H9 (cell line): ENCODE measurements around the gene EIF4G2. TPM values are rescaled to one million over a fixed set of nuclear protein-coding genes. Genes with fewer than 3 reads are reported as not detected.

Experiments
- DNase-seq: peaks from one replicate; pipeline ENCODE4 v3.0.0-alpha.2; 2017
- H2AFZ ChIP-seq: one replicate; pipeline ENCODE4 v1.6.1; 2013; ENCODE audit warnings: mild to moderate bottlenecking, low read length, control low read depth, moderate library complexity
- H2AK5ac ChIP-seq: 2 replicates; pipeline ENCODE4 v1.6.1; 2013; ENCODE audit warnings: low read length, control low read depth, mixed read lengths; ENCODE audit not compliant: insufficient read length
- H2BK120ac ChIP-seq: one replicate; pipeline ENCODE4 v1.6.1; 2013; ENCODE audit warnings: low read depth, mild to moderate bottlenecking, low read length, control low read depth, inconsistent platforms; ENCODE audit not compliant: poor library complexity, severe bottlenecking
- H2BK12ac ChIP-seq: 2 replicates; pipeline ENCODE4 v1.6.1; 2013; ENCODE audit warnings: low read length, control low read depth, mixed read lengths, low read depth; ENCODE audit not compliant: insufficient read length
- H2BK15ac ChIP-seq: 2 replicates; pipeline ENCODE4 v1.6.1; 2013; ENCODE audit warnings: low read depth, low read length, control low read depth
- H2BK20ac ChIP-seq: one replicate; pipeline ENCODE4 v1.6.1; 2013; ENCODE audit warnings: low read depth, mild to moderate bottlenecking, low read length, control low read depth, inconsistent platforms; ENCODE audit not compliant: poor library complexity, severe bottlenecking
- H2BK5ac ChIP-seq: 2 replicates; pipeline ENCODE4 v1.6.1; 2013; ENCODE audit warnings: low read length, control low read depth, mixed read lengths; ENCODE audit not compliant: insufficient read length
- H3K14ac ChIP-seq: 2 replicates; pipeline ENCODE4 v1.6.1; 2013; ENCODE audit warnings: low read length, control low read depth; ENCODE audit not compliant: insufficient read depth
- H3K18ac ChIP-seq: 2 replicates; pipeline ENCODE4 v1.6.1; 2013; ENCODE audit warnings: low read depth, mild to moderate bottlenecking, mixed read lengths, low read length, control low read depth; ENCODE audit not compliant: insufficient read length
- H3K23ac ChIP-seq: 2 replicates; pipeline ENCODE4 v1.6.1; 2013; ENCODE audit warnings: low read length, control low read depth, mixed read lengths, low read depth; ENCODE audit not compliant: insufficient read length
- H3K23me2 ChIP-seq: 2 replicates; pipeline ENCODE4 v1.6.1; 2013; ENCODE audit warnings: low read depth, mild to moderate bottlenecking, mixed read lengths, low read length, control low read depth; ENCODE audit not compliant: insufficient read length, poor library complexity, severe bottlenecking
- H3K27ac ChIP-seq: 2 replicates; pipeline ENCODE4 v1.5.1; 2013; ENCODE audit warnings: low read length, control low read depth, mixed read lengths, low read depth; ENCODE audit not compliant: insufficient read length
- H3K27me3 ChIP-seq: 2 replicates; pipeline ENCODE4 v1.6.1; 2013; ENCODE audit warnings: low read length, control low read depth, inconsistent platforms; ENCODE audit not compliant: insufficient read depth
- H3K4ac ChIP-seq: 2 replicates; pipeline ENCODE4 v1.6.1; 2013; ENCODE audit warnings: low read depth, mild to moderate bottlenecking, control low read depth, inconsistent platforms, low read length, moderate library complexity
- H3K4me1 ChIP-seq: 2 replicates; pipeline ENCODE4 v1.6.1; 2013; ENCODE audit warnings: low read length, control low read depth, inconsistent platforms; ENCODE audit not compliant: insufficient read depth
- H3K4me2 ChIP-seq: 2 replicates; pipeline ENCODE4 v1.6.1; 2013; ENCODE audit warnings: low read length, control low read depth, mixed read lengths; ENCODE audit not compliant: insufficient read length, insufficient read depth
- H3K56ac ChIP-seq: 2 replicates; pipeline ENCODE4 v1.6.1; 2013; ENCODE audit warnings: low read depth, mild to moderate bottlenecking, mixed read lengths, low read length, control low read depth; ENCODE audit not compliant: insufficient read length
- H3K79me1 ChIP-seq: 2 replicates; pipeline ENCODE4 v1.6.1; 2013; ENCODE audit warnings: low read depth, mild to moderate bottlenecking, moderate library complexity, low read length, control low read depth, inconsistent platforms; ENCODE audit not compliant: insufficient read depth, poor library complexity, severe bottlenecking
- H3K79me2 ChIP-seq: 2 replicates; pipeline ENCODE4 v1.6.1; 2013; ENCODE audit warnings: low read length, control low read depth, inconsistent platforms; ENCODE audit not compliant: insufficient read depth
- H3K9ac ChIP-seq: 2 replicates; pipeline ENCODE4 v1.6.1; 2013; ENCODE audit warnings: low read length, control low read depth, mixed read lengths; ENCODE audit not compliant: insufficient read length; ENCODE audit errors: extremely low read depth
- H3K9me3 ChIP-seq: one replicate; pipeline ENCODE4 v1.6.1; 2013; ENCODE audit warnings: low read depth, low read length, inconsistent platforms; ENCODE audit not compliant: control insufficient read depth
- H3T11ph ChIP-seq: one replicate; pipeline ENCODE4 v1.6.1; 2013; ENCODE audit warnings: mild to moderate bottlenecking, low read length, control low read depth, inconsistent platforms
- H4K20me1 ChIP-seq: one replicate; pipeline ENCODE4 v1.6.1; 2013; ENCODE audit not compliant: control insufficient read depth, insufficient read length, insufficient read depth
- H4K5ac ChIP-seq: 2 replicates; pipeline ENCODE4 v1.6.1; 2013; ENCODE audit warnings: low read depth, mild to moderate bottlenecking, mixed read lengths, low read length, control low read depth; ENCODE audit not compliant: insufficient read length
- H4K8ac ChIP-seq: replicated peaks from 2 replicates; pipeline ENCODE4 v1.6.1; 2013; ENCODE audit warnings: low read length, control low read depth, mixed read lengths, low read depth; ENCODE audit not compliant: insufficient read length
- H4K91ac ChIP-seq: 2 replicates; pipeline ENCODE4 v1.6.1; 2013; ENCODE audit warnings: low read depth, mild to moderate bottlenecking, moderate library complexity, mixed read lengths, low read length, control low read depth; ENCODE audit not compliant: insufficient read length
- H3K27ac Mint-ChIP-seq, 3 experiments: 2 replicates in 2 of 3; 3 replicates in 1 of 3; pipeline ENCODE4 v1.8.0; 2020 to 2021; ENCODE audit warnings: mixed read lengths in 3 of 3, mild to moderate bottlenecking in 1 of 3, moderate library complexity in 1 of 3
- H3K27me3 Mint-ChIP-seq: 2 replicates; pipeline ENCODE4 v1.8.0; 2021; ENCODE audit warnings: low read depth, mild to moderate bottlenecking, moderate library complexity, mixed read lengths
- H3K36me3 Mint-ChIP-seq, 3 experiments: 2 replicates in 2 of 3; 3 replicates in 1 of 3; pipeline ENCODE4 v1.8.0; 2020 to 2021; ENCODE audit warnings: low read depth in 3 of 3, mixed read lengths in 3 of 3; ENCODE audit not compliant: insufficient read depth in 1 of 3
- H3K4me1 Mint-ChIP-seq, 2 experiments: 2 replicates each; pipeline ENCODE4 v1.8.0; 2020; ENCODE audit warnings: mixed read lengths in 2 of 2
- H3K4me3 Mint-ChIP-seq, 2 experiments: 2 replicates in 1 of 2; 3 replicates in 1 of 2; pipeline ENCODE4 v1.8.0; 2020 to 2021; ENCODE audit warnings: mild to moderate bottlenecking in 2 of 2, mixed read lengths in 2 of 2, moderate library complexity in 1 of 2
- H3K9me3 Mint-ChIP-seq, 2 experiments: 2 replicates in 1 of 2; 3 replicates in 1 of 2; pipeline ENCODE4 v1.8.0; 2020; ENCODE audit warnings: mild to moderate bottlenecking in 2 of 2, mixed read lengths in 2 of 2, moderate library complexity in 1 of 2
- WGBS: extraction: QIAGEN DNeasy Blood & Tissue Kit; methylation state at CpG from one replicate; pipeline ENCODE4 v1.1.7; 2013; ENCODE audit warnings: missing lambda C conversion rate, low lambda C conversion rate, mixed read lengths; ENCODE audit not compliant: insufficient read length; ENCODE audit errors: extremely low coverage; 5-methylcytosine and 5-hydroxymethylcytosine counted together
- total RNA-seq: library from RNA; stranded (reverse); gene quantifications from 2 replicates; pipeline ENCODE4 v1.2.1, GENCODE V29; 2021
- TF ChIP-seq, protein P1 (sequence below): fragments of 200-600 bp; sonication (generic); conservative IDR thresholded peaks from 3 replicates; pipeline ENCODE4 v1.8.0; 2021; ENCODE audit warnings: antibody characterized with exemption, mild to moderate bottlenecking

The EIF4G2 gene
- total RNA-seq, 1 experiment from 2014 or later: 1,013 TPM

DNA sequence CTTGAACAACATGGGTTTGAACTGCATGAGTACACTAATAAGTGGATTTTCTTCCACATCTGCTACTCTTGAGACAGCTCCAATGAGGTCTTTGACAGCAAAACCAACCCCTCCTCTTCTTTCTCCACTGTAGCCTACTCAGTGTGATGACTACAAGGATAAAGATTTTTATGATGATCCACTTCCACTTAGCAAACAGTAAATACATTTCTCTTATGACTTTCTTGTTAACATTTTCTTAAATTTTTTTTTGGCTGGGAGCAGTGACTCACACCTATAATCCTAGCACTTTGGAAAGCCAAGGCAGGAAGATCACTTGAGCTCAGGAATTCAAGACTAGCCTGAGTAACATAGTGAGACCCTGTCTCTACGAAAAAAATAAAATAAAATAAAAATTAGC, 9.9 kb upstream of the EIF4G2 start:
- H2AFZ ChIP-seq: no peak overlapping the region
- H4K91ac ChIP-seq: no peak overlapping the region
- H3K23ac ChIP-seq: no peak overlapping the region
- no peak overlapping the region for H2BK20ac ChIP-seq
- no peak overlapping the region for H3K14ac ChIP-seq
- H4K8ac ChIP-seq: no peak overlapping the region
- no peak overlapping the region for H2BK5ac ChIP-seq
- TF ChIP-seq, protein P1, sequence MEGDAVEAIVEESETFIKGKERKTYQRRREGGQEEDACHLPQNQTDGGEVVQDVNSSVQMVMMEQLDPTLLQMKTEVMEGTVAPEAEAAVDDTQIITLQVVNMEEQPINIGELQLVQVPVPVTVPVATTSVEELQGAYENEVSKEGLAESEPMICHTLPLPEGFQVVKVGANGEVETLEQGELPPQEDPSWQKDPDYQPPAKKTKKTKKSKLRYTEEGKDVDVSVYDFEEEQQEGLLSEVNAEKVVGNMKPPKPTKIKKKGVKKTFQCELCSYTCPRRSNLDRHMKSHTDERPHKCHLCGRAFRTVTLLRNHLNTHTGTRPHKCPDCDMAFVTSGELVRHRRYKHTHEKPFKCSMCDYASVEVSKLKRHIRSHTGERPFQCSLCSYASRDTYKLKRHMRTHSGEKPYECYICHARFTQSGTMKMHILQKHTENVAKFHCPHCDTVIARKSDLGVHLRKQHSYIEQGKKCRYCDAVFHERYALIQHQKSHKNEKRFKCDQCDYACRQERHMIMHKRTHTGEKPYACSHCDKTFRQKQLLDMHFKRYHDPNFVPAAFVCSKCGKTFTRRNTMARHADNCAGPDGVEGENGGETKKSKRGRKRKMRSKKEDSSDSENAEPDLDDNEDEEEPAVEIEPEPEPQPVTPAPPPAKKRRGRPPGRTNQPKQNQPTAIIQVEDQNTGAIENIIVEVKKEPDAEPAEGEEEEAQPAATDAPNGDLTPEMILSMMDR: no peak
- no peaks in the 10 kb centered on the region for H3K23me2 ChIP-seq
- H3K56ac ChIP-seq: no peak overlapping the region
- Mint-ChIP-seq H3K36me3 (no peaks in the 10 kb centered on the region), H3K9me3 (no peaks in the 10 kb centered on the region), H3K4me3 (no peak overlapping the region), H3K27me3 (no peaks in the 10 kb centered on the region), H3K4me1 (no peaks in the 10 kb centered on the region), H3K27ac (no peak overlapping the region)
- no peak overlapping the region for H2BK12ac ChIP-seq
- no peak for DNase-seq
- no peaks in the 10 kb centered on the region for H3K4me1 ChIP-seq
- no peaks in the 10 kb centered on the region for H3K79me2 ChIP-seq
- no peak overlapping the region for H3K27ac ChIP-seq
- no CpG with 5 or more reads among the region's 1 CpG for WGBS
- H3K9ac ChIP-seq: no peak overlapping the region
- H2BK15ac ChIP-seq: no peak overlapping the region
- H2BK120ac ChIP-seq: no peak overlapping the region
- no peak overlapping the region for H3T11ph ChIP-seq
- no peaks in the 10 kb centered on the region for H3K9me3 ChIP-seq
- no peak overlapping the region for H2AK5ac ChIP-seq
- H3K27me3 ChIP-seq: no peaks in the 10 kb centered on the region
- H3K18ac ChIP-seq: no peak overlapping the region
- no peak overlapping the region for H3K4ac ChIP-seq
- H3K79me1 ChIP-seq: no peaks in the 10 kb centered on the region
- H4K5ac ChIP-seq: no peak overlapping the region
- H3K4me2 ChIP-seq: no peak overlapping the region
- H4K20me1 ChIP-seq: no peaks in the 10 kb centered on the region
